ENCODE results near the gene OTX1.
"Not testable (repeated sequence)": the region's sequence is repeated elsewhere in the genome, so short reads cannot be mapped to it uniquely, and the experiment has no call there.

Gene OTX1

GRCh38 chr2:63058921-63059792 lies 8.5 kb downstream of the OTX1 start:
- DNase-seq (ENCODE audit: low read depth), result no peak

- DNase-seq (ENCODE audit: low read depth), result peak; percentile 32
Observed at GRCh38 chr2:63059793-63060471, 9.3 kb downstream of the OTX1 start.

GRCh38 chr2:63060472-63060991 lies 9.9 kb downstream of the OTX1 start:
- DNase-seq (ENCODE audit: low read depth), result no peak

- DNase-seq (ENCODE audit: low read depth), result no peak
Observed at GRCh38 chr2:63064197-63064596, 13.6 kb downstream of the OTX1 start.

- DNase-seq (ENCODE audit: low read depth), result no peak
Observed at GRCh38 chr2:63064661-63065060, 14.0 kb downstream of the OTX1 start.

- no peak for DNase-seq (ENCODE audit: low read depth)
Observed at GRCh38 chr2:63066265-63066664, 15.6 kb downstream of the OTX1 start.

GRCh38 chr2:63066838-63067237 lies 16.2 kb downstream of the OTX1 start:
- DNase-seq (ENCODE audit: low read depth), result no peak

- no peak for DNase-seq (ENCODE audit: low read depth)
Observed at GRCh38 chr2:63071664-63072063, 21.0 kb downstream of the OTX1 start.

- no peak for DNase-seq (ENCODE audit: low read depth)
Observed at GRCh38 chr2:63073994-63074393, 23.4 kb downstream of the OTX1 start.

GRCh38 chr2:63074399-63074798 lies 23.8 kb downstream of the OTX1 start:
- not testable (repeated sequence) for DNase-seq (ENCODE audit: low read depth)

- DNase-seq (ENCODE audit: low read depth), result peak; percentile 17
Observed at GRCh38 chr2:63078852-63079606, 28.4 kb downstream of the OTX1 start.

- DNase-seq (ENCODE audit: low read depth), result no peak
Observed at GRCh38 chr2:63081404-63081803, 30.8 kb downstream of the OTX1 start.

- no peak for DNase-seq (ENCODE audit: low read depth)
Observed at GRCh38 chr2:63086687-63087086, 36.1 kb downstream of the OTX1 start.

GRCh38 chr2:63092401-63092800 lies 41.8 kb downstream of the OTX1 start:
- DNase-seq (ENCODE audit: low read depth), result no peak

GRCh38 chr2:63092857-63093256 lies 42.2 kb downstream of the OTX1 start:
- DNase-seq (ENCODE audit: low read depth), result no peak

GRCh38 chr2:63093502-63093901 lies 42.9 kb downstream of the OTX1 start:
- DNase-seq (ENCODE audit: low read depth), result no peak

- no peak for DNase-seq (ENCODE audit: low read depth)
Observed at GRCh38 chr2:63096491-63096890, 45.9 kb downstream of the OTX1 start.

- DNase-seq (ENCODE audit: low read depth), result no peak
Observed at GRCh38 chr2:63099032-63099431, 48.4 kb downstream of the OTX1 start.

GRCh38 chr2:63101954-63102353 lies 51.3 kb downstream of the OTX1 start:
- DNase-seq (ENCODE audit: low read depth), result no peak

GRCh38 chr2:63104482-63104881 lies 53.9 kb downstream of the OTX1 start:
- no peak for DNase-seq (ENCODE audit: low read depth)

Data from EH (cell line).